ENCODE results near the gene CALHM4.

CALHM4 gene

GRCh38 chr6:116542426-116542825, 11.1 kb upstream of the CALHM4 start:
- no peak for DNase-seq

- no peak for DNase-seq
Observed at GRCh38 chr6:116543149-116543548, 10.4 kb upstream of the CALHM4 start.

GRCh38 chr6:116545651-116546050, 7.9 kb upstream of the CALHM4 start, which contains the start of gene TRAPPC3L:
Gene TRAPPC3L (minus strand): TSS chr6:116545684. CDS start chr6:116545514, 170 bp downstream.
- no peak for DNase-seq

GRCh38 chr6:116547358-116547757, 6.2 kb upstream of the CALHM4 start:
- DNase-seq, result no peak

- DNase-seq, result no peak
Observed at GRCh38 chr6:116550796-116551195, 2.8 kb upstream of the CALHM4 start.

GRCh38 chr6:116556065-116556464, 2.5 kb downstream of the CALHM4 start:
- DNase-seq, result no peak

GRCh38 chr6:116556814-116557415, 3.4 kb downstream of the CALHM4 start:
- no peak for DNase-seq

GRCh38 chr6:116557893-116558292, 4.3 kb downstream of the CALHM4 start:
- DNase-seq, result no peak

- no peak for DNase-seq
Observed at GRCh38 chr6:116560130-116560529, 6.6 kb downstream of the CALHM4 start.

GRCh38 chr6:116561377-116562018, 7.9 kb downstream of the CALHM4 start:
- peak; percentile 32 for DNase-seq

- DNase-seq, result no peak
Observed at GRCh38 chr6:116562019-116562403, 8.5 kb downstream of the CALHM4 start.

GRCh38 chr6:116562614-116563013, 9.1 kb downstream of the CALHM4 start:
- no peak for DNase-seq

- DNase-seq, result no peak
Observed at GRCh38 chr6:116563830-116564229, 10.3 kb downstream of the CALHM4 start.

GRCh38 chr6:116564311-116564710, 10.8 kb downstream of the CALHM4 start:
- no peak for DNase-seq

GRCh38 chr6:116564921-116565872, 11.6 kb downstream of the CALHM4 start:
- DNase-seq, result no peak

GRCh38 chr6:116568111-116568510, 14.6 kb downstream of the CALHM4 start:
- DNase-seq, result no peak

GRCh38 chr6:116568821-116569755, 15.5 kb downstream of the CALHM4 start:
- DNase-seq, result no peak

- peak; percentile 88 for DNase-seq
Observed at GRCh38 chr6:116570856-116571682, 17.5 kb downstream of the CALHM4 start, which contains the start of gene RWDD1. Gene RWDD1 (plus strand): TSS chr6:116571504. CDS start chr6:116571583, 79 bp downstream.

- DNase-seq, result no peak
Observed at GRCh38 chr6:116571683-116572000, 18.1 kb downstream of the CALHM4 start.

- DNase-seq, result no peak
Observed at GRCh38 chr6:116572162-116572561, 18.6 kb downstream of the CALHM4 start.

- DNase-seq, result no peak
Observed at GRCh38 chr6:116575227-116575626, 21.7 kb downstream of the CALHM4 start.

GRCh38 chr6:116577486-116577885, 23.9 kb downstream of the CALHM4 start:
- no peak for DNase-seq
